HTERT RPE-1 (cell line): ENCODE data around the gene POLG2.
"Not testable (repeated sequence)": the region's sequence is repeated elsewhere in the genome, so short reads cannot be mapped to it uniquely, and the experiment has no call there.

Experiments used
- in situ Hi-C: fragments of 300-500 bp; cut with MboI; formaldehyde crosslinking; loops from 4 replicates; pipeline ENCODE4 v1.14.3; 2020; ENCODE audit warnings: low sequenced_read_pairs

The POLG2 gene

GRCh38 chr17:64506201-64506575, 9.3 kb upstream of the POLG2 start, which contains the start of gene DDX5:
Gene DDX5 (minus strand): TSS chr17:64506289. CDS start chr17:64506119, 170 bp downstream.
- in situ Hi-C loops, result no loop called here

- in situ Hi-C loops, result no loop called here
Measured at GRCh38 chr17:64505340-64506200, 8.7 kb upstream of the POLG2 start.

- in situ Hi-C loops, result no loop called here
Measured at GRCh38 chr17:64504769-64505339, 8.0 kb upstream of the POLG2 start.

- in situ Hi-C loops, result no loop called here
Measured at GRCh38 chr17:64503821-64504768, 7.2 kb upstream of the POLG2 start.

- in situ Hi-C loops, result no loop called here
Measured at GRCh38 chr17:64503341-64503740, 6.5 kb upstream of the POLG2 start.

GRCh38 chr17:64502809-64503208, 6.0 kb upstream of the POLG2 start:
- in situ Hi-C loops, result no loop called here

GRCh38 chr17:64502021-64502420, 5.2 kb upstream of the POLG2 start:
- in situ Hi-C loops, result no loop called here

- in situ Hi-C loops, result no loop called here
Measured at GRCh38 chr17:64500862-64501765, 4.3 kb upstream of the POLG2 start.

- in situ Hi-C loops, result no loop called here
Measured at GRCh38 chr17:64500487-64500859, 3.6 kb upstream of the POLG2 start.

- in situ Hi-C loops, result no loop called here
Measured at GRCh38 chr17:64499805-64500486, 3.1 kb upstream of the POLG2 start.

- in situ Hi-C loops, result no loop called here
Measured at GRCh38 chr17:64498308-64499203, 1.7 kb upstream of the POLG2 start.

- in situ Hi-C loops, result no loop called here
Measured at GRCh38 chr17:64497565-64498035, 746 bp upstream of the POLG2 start.

- in situ Hi-C loops, result no loop called here
Measured at GRCh38 chr17:64496348-64496785, 487 bp downstream of the POLG2 start.

- in situ Hi-C loops, result not testable (repeated sequence)
Measured at GRCh38 chr17:64495300-64495699, 1.6 kb downstream of the POLG2 start.

- in situ Hi-C loops, result no loop called here
Measured at GRCh38 chr17:64494121-64494520, 2.7 kb downstream of the POLG2 start.

- in situ Hi-C loops, result no loop called here
Measured at GRCh38 chr17:64492481-64493109, 4.3 kb downstream of the POLG2 start.

- in situ Hi-C loops, result no loop called here
Measured at GRCh38 chr17:64491994-64492393, 4.9 kb downstream of the POLG2 start.
